GM18505 (cell line): Measurements from ENCODE around the gene ADIRF.
"Not testable (repeated sequence)": the region's sequence is repeated elsewhere in the genome, so short reads cannot be mapped to it uniquely, and the experiment has no call there.

Experiments used
- ATAC-seq: cut with Tn5 transposase; IDR thresholded peaks from one replicate; pipeline ENCODE4 v1.9.1; 2021; ENCODE audit not compliant: unreplicated experiment
- POLR2A ChIP-seq: IDR thresholded peaks from 4 replicates; pipeline ENCODE4 v1.6.1; 2011; ENCODE audit warnings: borderline replicate concordance; ENCODE audit not compliant: insufficient read depth, insufficient read length; ENCODE audit errors: extremely low read depth

The ADIRF gene

GRCh38 chr10:86992456-86992855 lies 24.2 kb downstream of the ADIRF start:
- no peak for TF ChIP-seq POLR2A
- no peak for ATAC-seq

GRCh38 chr10:86992929-86993328 lies 24.6 kb downstream of the ADIRF start:
- no peak for TF ChIP-seq POLR2A
- no peak for ATAC-seq

GRCh38 chr10:86999802-87000403 lies 31.6 kb downstream of the ADIRF start:
- not testable (repeated sequence) for ATAC-seq

GRCh38 chr10:87000491-87000890 lies 32.2 kb downstream of the ADIRF start:
- ATAC-seq, result no peak
- TF ChIP-seq POLR2A, result no peak

GRCh38 chr10:87007124-87007523 lies 38.8 kb downstream of the ADIRF start:
- ATAC-seq, result not testable (repeated sequence)

- ATAC-seq, result not testable (repeated sequence)
Measured at GRCh38 chr10:87007674-87008073, 39.4 kb downstream of the ADIRF start.

- not testable (repeated sequence) for ATAC-seq
Measured at GRCh38 chr10:87008303-87008702, 40.0 kb downstream of the ADIRF start.

GRCh38 chr10:87009134-87009696 lies 40.9 kb downstream of the ADIRF start:
- not testable (repeated sequence) for ATAC-seq

GRCh38 chr10:87013528-87013927 lies 45.2 kb downstream of the ADIRF start:
- ATAC-seq, result not testable (repeated sequence)

- not testable (repeated sequence) for ATAC-seq
Measured at GRCh38 chr10:87014986-87015716, 46.9 kb downstream of the ADIRF start.

GRCh38 chr10:87018127-87018526 lies 49.8 kb downstream of the ADIRF start:
- ATAC-seq, result not testable (repeated sequence)

- not testable (repeated sequence) for ATAC-seq
Measured at GRCh38 chr10:87019066-87019465, 50.8 kb downstream of the ADIRF start.

GRCh38 chr10:87019504-87019903 lies 51.2 kb downstream of the ADIRF start:
- ATAC-seq, result not testable (repeated sequence)

GRCh38 chr10:87020056-87020455 lies 51.8 kb downstream of the ADIRF start, which contains the start of gene FAM25A:
FAM25A (plus strand) TSS chr10:87020294; CDS start chr10:87020325, 31 bp downstream.
- not testable (repeated sequence) for ATAC-seq
